ENCODE results near the gene RPL32.
"Not testable (repeated sequence)": the region's sequence is repeated elsewhere in the genome, so short reads cannot be mapped to it uniquely, and the experiment has no call there.

The RPL32 gene

GRCh38 chr3:12807066-12807465 is 34.3 kb downstream of the RPL32 start:
- DNase-seq, result no peak

GRCh38 chr3:12803371-12803770 is 38.0 kb downstream of the RPL32 start:
- DNase-seq, result no peak

GRCh38 chr3:12799525-12800440 is 41.6 kb downstream of the RPL32 start:
- DNase-seq, result no peak

GRCh38 chr3:12798559-12799179 is 42.7 kb downstream of the RPL32 start:
- DNase-seq, result no peak

GRCh38 chr3:12797892-12798558 is 43.3 kb downstream of the RPL32 start:
- no peak for DNase-seq

- no peak for DNase-seq
Observed at GRCh38 chr3:12797124-12797891, 44.1 kb downstream of the RPL32 start.

- DNase-seq, result peak; percentile 47
Observed at GRCh38 chr3:12796171-12797123, 44.9 kb downstream of the RPL32 start, which contains the start of gene CAND2. CAND2 (plus strand) TSS chr3:12796680; CDS start chr3:12796721, 41 bp downstream.

GRCh38 chr3:12793701-12794100 is 47.7 kb downstream of the RPL32 start:
- DNase-seq, result no peak

- DNase-seq, result no peak
Observed at GRCh38 chr3:12791430-12791829, 49.9 kb downstream of the RPL32 start.

- not testable (repeated sequence) for DNase-seq
Observed at GRCh38 chr3:12787967-12788690, 53.2 kb downstream of the RPL32 start.

GRCh38 chr3:12787346-12787745 is 54.0 kb downstream of the RPL32 start:
- peak; percentile 77 for DNase-seq

GRCh38 chr3:12785096-12785495 is 56.3 kb downstream of the RPL32 start:
- no peak for DNase-seq
